T follicular helper cell (primary cell): ENCODE measurements around the gene CAPN8.

Experiments used
- DNase-seq: peaks from one replicate; pipeline ENCODE4 v3.0.0-alpha.2; 2020; ENCODE audit warnings: low read depth

Gene CAPN8

GRCh38 chr1:223617323-223618070 lies 48.0 kb downstream of the CAPN8 start:
- DNase-seq = no peak

- DNase-seq = no peak
These were observed 48.9 kb downstream of the CAPN8 start for GRCh38 chr1:223616586-223616985.

- no peak for DNase-seq
These were observed 53.6 kb downstream of the CAPN8 start for GRCh38 chr1:223611936-223612335.

- no peak for DNase-seq
These were observed 55.5 kb downstream of the CAPN8 start for GRCh38 chr1:223609977-223610376.

- no peak for DNase-seq
These were observed 56.4 kb downstream of the CAPN8 start for GRCh38 chr1:223609066-223609465.

- no peak for DNase-seq
These were observed 107.0 kb downstream of the CAPN8 start for GRCh38 chr1:223558512-223558911.

GRCh38 chr1:223557130-223557475 lies 108.4 kb downstream of the CAPN8 start:
- no peak for DNase-seq

GRCh38 chr1:223556414-223557129 lies 108.9 kb downstream of the CAPN8 start:
- no peak for DNase-seq

- no peak for DNase-seq
These were observed 111.5 kb downstream of the CAPN8 start for GRCh38 chr1:223553957-223554356.

GRCh38 chr1:223551610-223552009 lies 113.9 kb downstream of the CAPN8 start:
- DNase-seq = no peak

GRCh38 chr1:223549740-223550139 lies 115.8 kb downstream of the CAPN8 start:
- DNase-seq = no peak

GRCh38 chr1:223547316-223548114 lies 118.0 kb downstream of the CAPN8 start:
- no peak for DNase-seq

GRCh38 chr1:223545343-223545742 lies 120.2 kb downstream of the CAPN8 start:
- no peak for DNase-seq

- no peak for DNase-seq
These were observed 121.9 kb downstream of the CAPN8 start for GRCh38 chr1:223543560-223543959.

- no peak for DNase-seq
These were observed 122.7 kb downstream of the CAPN8 start for GRCh38 chr1:223542831-223543230.

GRCh38 chr1:223540485-223541106 lies 124.9 kb downstream of the CAPN8 start:
- no peak for DNase-seq

- no peak for DNase-seq
These were observed 125.8 kb downstream of the CAPN8 start for GRCh38 chr1:223539750-223540149.

- no peak for DNase-seq
These were observed 126.5 kb downstream of the CAPN8 start for GRCh38 chr1:223538981-223539380.

- no peak for DNase-seq
These were observed 130.2 kb downstream of the CAPN8 start for GRCh38 chr1:223535319-223535718.

- no peak for DNase-seq
These were observed 130.8 kb downstream of the CAPN8 start for GRCh38 chr1:223534677-223535076.

- DNase-seq = no peak
These were observed 131.8 kb downstream of the CAPN8 start for GRCh38 chr1:223533708-223534107.

GRCh38 chr1:223531742-223532341 lies 133.7 kb downstream of the CAPN8 start:
- DNase-seq = no peak
